Heart left ventricle (tissue), 16 donors: ENCODE data around the gene FAM131A. TPM values are rescaled to one million over a fixed set of nuclear protein-coding genes. Genes with fewer than 3 reads are reported as not detected.
A peak's percentile ranks its signal among the peaks of the same experiment; 100 is the strongest.

ENCODE experiments used
- ATAC-seq, 4 donors: fragments of 200-7000 bp; cut with Tn5 transposase; one replicate each; pipeline ENCODE4 v1.9.1; 2020 to 2022; ENCODE audit warnings: moderate library complexity in 4 of 4, mild to moderate bottlenecking in 3 of 4, moderate number of reproducible peaks in 1 of 4
- DNase-seq, 5 donors: peaks; one replicate each; pipeline ENCODE4 v3.0.0-alpha.2; 2020
- H3K27ac ChIP-seq, 12 donors: fragments of 200-600 bp; sonication (generic) in 4 of 12; one replicate each; pipeline versions ENCODE4 v1.5.0 to v1.8.0; 2016 to 2022; ENCODE audit warnings: mild to moderate bottlenecking in 2 of 12
- H3K27me3 ChIP-seq, 9 donors: fragments of 200-600 bp; sonication (generic) in 2 of 9; one replicate each; pipeline versions ENCODE4 v1.5.1 to v1.8.0; 2016 to 2022; ENCODE audit warnings: mild to moderate bottlenecking in 3 of 9
- H3K36me3 ChIP-seq, 9 donors: fragments of 200-600 bp; sonication (generic) in 2 of 9; one replicate each; pipeline versions ENCODE4 v1.5.0 to v1.8.0; 2018 to 2022; ENCODE audit warnings: mild to moderate bottlenecking in 2 of 9
- H3K4me1 ChIP-seq, 12 donors: fragments of 200-600 bp; sonication (generic) in 4 of 12; one replicate each; pipeline versions ENCODE4 v1.5.0 to v1.8.0; 2016 to 2022; ENCODE audit warnings: mild to moderate bottlenecking in 3 of 12
- H3K4me3 ChIP-seq, 12 donors: fragments of 200-600 bp; sonication (generic) in 4 of 12; one replicate each; pipeline versions ENCODE4 v1.5.0 to v1.8.0; 2017 to 2022; ENCODE audit warnings: mild to moderate bottlenecking in 9 of 12, moderate library complexity in 4 of 12
- H3K9me3 ChIP-seq, 12 donors: fragments of 200-600 bp; sonication (generic) in 4 of 12; one replicate each; pipeline versions ENCODE4 v1.5.0 to v1.8.0; 2016 to 2022; ENCODE audit warnings: mild to moderate bottlenecking in 1 of 12
- CTCF ChIP-seq, 12 donors: fragments of 200-600 bp; sonication (generic) in 4 of 12; IDR thresholded peaks; one replicate each; pipeline versions ENCODE4 v1.5.0 to v1.8.0; 2018 to 2022; ENCODE audit warnings: antibody characterized with exemption in 12 of 12, mild to moderate bottlenecking in 5 of 12
- POLR2A ChIP-seq, 2 donors: fragments of 450-650 bp; IDR thresholded peaks; one replicate each; pipeline ENCODE4 v1.6.1; 2017; ENCODE audit warnings: antibody characterized with exemption in 2 of 2, mild to moderate bottlenecking in 2 of 2, moderate library complexity in 2 of 2
- WGBS, 4 donors: extraction: QIAGEN DNeasy Blood & Tissue Kit in 2 of 4; methylation state at CpG; one replicate each; pipeline versions ENCODE4 v1.1.5 to v1.1.7; 2013 to 2018; 5-methylcytosine and 5-hydroxymethylcytosine counted together
- intact Hi-C, 10 donors: fragments of 100-400 bp; cut with DNase I; formaldehyde crosslinking; loops; one replicate each; pipeline versions ENCODE4 v1.11.1 to v1.14.2; 2022
- polyA plus RNA-seq, 2 donors: library from polyadenylated mRNA; stranded (reverse); fragments of 200-250 nt; gene quantifications; one replicate each; pipeline ENCODE4 v1.2.3, GENCODE V29; 2013
- total RNA-seq, 9 donors: library from RNA; depleted of rRNA in 2 of 9; stranded (reverse); fragments of >200 nt in 2 of 9; fragmentation: NEBNext Ultra II Directional in 3 of 9; extraction: Animal tissue kit (Norgen Biotek cat#: 25700) in 3 of 9; gene quantifications; one replicate each; pipeline versions ENCODE4 v1.1.0 to v1.2.4, GENCODE V29; 2016 to 2023
- donor health status: ischemic (EF 13 %, LVEDD 7.1; RV severe dilation, severe dysfunction).
- donor health status: healthy with polysubstance abuse.
- donor health status: DM: no; HTN: yes; CAD: no.
- donor health status: DM: no; HTN: no; CAD: no.
- donor health status: ischemic (EF 25% LVEDD 6.9; RV normal size, moderate dysfunction).
- donor health status: ischemic (EF 25% LVEDD 5.7; RV mildly dilated, moderate dysfunction).
- donor health status: healthy.
- donor health status: DM: yes; HTN: yes; CAD: no.
- donor health status: ischemic (EF 35%, LVEDD 5.7; RV mildly dilated, moderate dysfunction).
- donor health status: nonischemic (EF 11% LVEDD 7.7; RV severe dilation, severe dysfunction).
- donor health status: DM: yes; HTN: yes; CAD: no.
- donor health status: PGD.
- donor health status: ischemic (EF 29% LVEDD 5.4; RV normal size, mild dysfunction).
- donor health status: nonischemic (EF 23%, LVEDD 6.1; RV moderate dilation, normal function).

FAM131A gene
- total and polyA plus RNA-seq, 11 donors: 21.9 to 53.2 (median 30.9) TPM

GRCh38 chr3:184343200-184343876 lies 5.9 kb downstream of the FAM131A start:
- intact Hi-C loops: no loop called here
- Histone ChIP-seq H3K27ac (no peak overlapping the region), H3K9me3 (no peaks in the 10 kb centered on the region), H3K27me3 (no peaks in the 10 kb centered on the region), H3K4me3 (no peak overlapping the region), H3K36me3 (peaks cover 0 to 48% (median 45%) of the 10 kb centered on the region in 9 donors), H3K4me1 (peaks cover 3 to 29% (median 18%) of the 10 kb centered on the region in 12 donors)
- 46 to 67% (median 61%) methylated on average over 5 of the region's 5 CpGs for WGBS, 4 donors
- ATAC-seq (no peak), DNase-seq (no peak)
- TF ChIP-seq CTCF (IDR thresholded peaks at IDR 0.05) (no peak), POLR2A (IDR thresholded peaks at IDR 0.05) (no peak)

DNA sequence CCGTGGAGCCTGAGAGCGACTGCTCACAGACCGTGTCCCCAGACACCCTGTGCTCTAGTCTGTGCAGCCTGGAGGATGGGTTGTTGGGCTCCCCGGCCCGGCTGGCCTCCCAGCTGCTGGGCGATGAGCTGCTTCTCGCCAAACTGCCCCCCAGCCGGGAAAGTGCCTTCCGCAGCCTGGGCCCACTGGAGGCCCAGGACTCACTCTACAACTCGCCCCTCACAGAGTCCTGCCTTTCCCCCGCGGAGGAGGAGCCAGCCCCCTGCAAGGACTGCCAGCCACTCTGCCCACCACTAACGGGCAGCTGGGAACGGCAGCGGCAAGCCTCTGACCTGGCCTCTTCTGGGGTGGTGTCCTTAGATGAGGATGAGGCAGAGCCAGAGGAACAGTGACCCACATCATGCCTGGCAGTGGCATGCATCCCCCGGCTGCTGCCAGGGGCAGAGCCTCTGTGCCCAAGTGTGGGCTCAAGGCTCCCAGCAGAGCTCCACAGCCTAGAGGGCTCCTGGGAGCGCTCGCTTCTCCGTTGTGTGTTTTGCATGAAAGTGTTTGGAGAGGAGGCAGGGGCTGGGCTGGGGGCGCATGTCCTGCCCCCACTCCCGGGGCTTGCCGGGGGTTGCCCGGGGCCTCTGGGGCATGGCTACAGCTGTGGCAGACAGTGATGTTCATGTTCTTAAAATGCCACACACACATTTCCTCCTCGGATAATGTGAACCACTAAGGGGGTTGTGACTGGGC lies 7.3 kb downstream of the FAM131A start:
- ATAC-seq: peak in 1 of 4 donors; percentile 2
- Histone ChIP-seq H3K27ac (peak overlapping the region in 1 of 12 donors; percentile 55), H3K27me3 (no peaks in the 10 kb centered on the region), H3K4me1 (peaks cover 0 to 19% (median 8%) of the 10 kb centered on the region in 12 donors), H3K9me3 (no peaks in the 10 kb centered on the region), H3K36me3 (peaks cover 0 to 48% (median 45%) of the 10 kb centered on the region in 9 donors), H3K4me3 (no peak overlapping the region)
- DNase-seq: peak in 1 of 5 donors; percentile 16
- WGBS, 4 donors: 87 to 91% (median 89%) methylated on average over 17 to 24 of the region's 24 CpGs
- intact Hi-C loops: loop anchor here in 1 of 10 donors (5.0 kb wide), 1 partner anchor 42 kb away; no protein-coding TSS in a partner anchor
- no peak for TF ChIP-seq CTCF (IDR thresholded peaks at IDR 0.05)
- no peak for TF ChIP-seq POLR2A (IDR thresholded peaks at IDR 0.05)

GRCh38 chr3:184345317-184346144 lies 8.1 kb downstream of the FAM131A start:
- TF ChIP-seq CTCF (IDR thresholded peaks at IDR 0.05) (peak; percentile 14 to 58 (median 34)), POLR2A (IDR thresholded peaks at IDR 0.05) (no peak)
- intact Hi-C loops: loop anchor here in 1 of 10 donors (5.0 kb wide), 1 partner anchor 43 kb away; no protein-coding TSS in a partner anchor
- peak; percentile 70 to 87 (median 78) for ATAC-seq
- Histone ChIP-seq H3K36me3 (peaks cover 0 to 48% (median 45%) of the 10 kb centered on the region in 9 donors), H3K27me3 (no peaks in the 10 kb centered on the region), H3K4me1 (peaks cover 0 to 17% (median 8%) of the 10 kb centered on the region in 12 donors), H3K9me3 (no peaks in the 10 kb centered on the region), H3K4me3 (no peak overlapping the region), H3K27ac (peak overlapping the region in 4 of 12 donors; percentile 43 to 55 (median 50))
- 44 to 55% (median 49%) methylated on average over 13 to 14 of the region's 14 CpGs for WGBS, 4 donors
- DNase-seq: peak in 4 of 5 donors; percentile 61 to 81 (median 70)
